CD4-positive, alpha-beta memory T cell (primary cell): ENCODE measurements around the gene SLC47A2. TPM values are rescaled to one million over a fixed set of nuclear protein-coding genes. Genes with fewer than 3 reads are reported as not detected.
A peak's percentile ranks its signal among the peaks of the same experiment; 100 is the strongest.

ENCODE experiments used
- CTCF ChIA-PET: fragments of 350-600 bp; sonication (Branson Sonifier 250); formaldehyde crosslinking; loops from one replicate; lab custom pipeline; 2021; ENCODE audit warnings: inconsistent platforms; ENCODE audit not compliant: partially characterized antibody; lab: Charles Lee
- POLR2A ChIA-PET: fragments of 350-600 bp; sonication (Branson Sonifier 250); formaldehyde crosslinking; loops from one replicate; lab custom pipeline; 2021; ENCODE audit not compliant: partially characterized antibody; lab: Charles Lee
- DNase-seq, 5 donors: peaks; one replicate each; pipeline versions ENCODE4 v3.0.0 to v3.0.0-alpha.2; 2020 to 2022; ENCODE audit warnings: mixed read lengths in 1 of 5
- H3K27ac ChIP-seq: one replicate; pipeline ENCODE4 v1.7.0; 2013; ENCODE audit warnings: low read depth, low read length
- H3K27me3 ChIP-seq: 2 replicates; pipeline ENCODE4 v1.7.0; 2013; ENCODE audit warnings: mild to moderate bottlenecking, low read length, moderate library complexity; ENCODE audit not compliant: insufficient read depth
- H3K36me3 ChIP-seq: 2 replicates; pipeline ENCODE4 v1.7.0; 2013; ENCODE audit warnings: mild to moderate bottlenecking, low read length, moderate library complexity; ENCODE audit not compliant: insufficient read depth
- H3K4me1 ChIP-seq: 2 replicates; pipeline ENCODE4 v1.7.0; 2013; ENCODE audit warnings: mild to moderate bottlenecking, low read length, moderate library complexity; ENCODE audit not compliant: insufficient read depth
- H3K4me3 ChIP-seq, 2 donors: one replicate each; pipeline ENCODE4 v1.7.0; 2013; ENCODE audit warnings: low read length in 2 of 2, mild to moderate bottlenecking in 1 of 2
- H3K9me3 ChIP-seq, 2 donors: one replicate each; pipeline ENCODE4 v1.7.0; 2013; ENCODE audit warnings: low read length in 2 of 2, control low read depth in 1 of 2; ENCODE audit not compliant: control insufficient read depth in 1 of 2
- H3K27ac Mint-ChIP-seq, 7 donors: one replicate each; pipeline ENCODE4 v1.8.0; 2020 to 2021; ENCODE audit warnings: mixed read lengths in 7 of 7, mild to moderate bottlenecking in 6 of 7, inconsistent platforms in 3 of 7, moderate library complexity in 3 of 7
- H3K27me3 Mint-ChIP-seq, 2 donors: one replicate each; pipeline ENCODE4 v1.8.0; 2020 to 2021; ENCODE audit warnings: mixed read lengths in 2 of 2
- H3K36me3 Mint-ChIP-seq, 2 donors: one replicate each; pipeline ENCODE4 v1.8.0; 2020 to 2021; ENCODE audit warnings: mixed read lengths in 2 of 2, inconsistent platforms in 1 of 2, mild to moderate bottlenecking in 1 of 2
- H3K4me1 Mint-ChIP-seq, 4 donors: one replicate each; pipeline ENCODE4 v1.8.0; 2020 to 2021; ENCODE audit warnings: mixed read lengths in 4 of 4, mild to moderate bottlenecking in 1 of 4
- H3K4me3 Mint-ChIP-seq, 8 donors: one replicate each; pipeline ENCODE4 v1.8.0; 2020 to 2021; ENCODE audit warnings: mixed read lengths in 8 of 8, mild to moderate bottlenecking in 7 of 8, moderate library complexity in 6 of 8, inconsistent platforms in 3 of 8
- H3K9me3 Mint-ChIP-seq, 8 donors: one replicate each; pipeline ENCODE4 v1.8.0; 2020 to 2021; ENCODE audit warnings: mixed read lengths in 8 of 8, mild to moderate bottlenecking in 5 of 8, inconsistent platforms in 3 of 8, moderate library complexity in 1 of 8
- intact Hi-C: fragments of 100-400 bp; cut with micrococcal nuclease; formaldehyde crosslinking; loops from one replicate; pipeline ENCODE4 v1.15.1; 2023
- polyA plus RNA-seq, 2 donors: library from polyadenylated mRNA; unstranded; fragments of 300-500 nt; fragmentation: Illumina TruSeq; gene quantifications; one replicate each; pipeline ENCODE4 v1.2.3, GENCODE V29; 2021
- total RNA-seq, 2 experiments: library from RNA; stranded (reverse); gene quantifications; one replicate each; pipeline ENCODE4 v1.2.3, GENCODE V29; 2021

SLC47A2 gene
- total and polyA plus RNA-seq, 4 experiments from 2014 or later, result not detected

DNA sequence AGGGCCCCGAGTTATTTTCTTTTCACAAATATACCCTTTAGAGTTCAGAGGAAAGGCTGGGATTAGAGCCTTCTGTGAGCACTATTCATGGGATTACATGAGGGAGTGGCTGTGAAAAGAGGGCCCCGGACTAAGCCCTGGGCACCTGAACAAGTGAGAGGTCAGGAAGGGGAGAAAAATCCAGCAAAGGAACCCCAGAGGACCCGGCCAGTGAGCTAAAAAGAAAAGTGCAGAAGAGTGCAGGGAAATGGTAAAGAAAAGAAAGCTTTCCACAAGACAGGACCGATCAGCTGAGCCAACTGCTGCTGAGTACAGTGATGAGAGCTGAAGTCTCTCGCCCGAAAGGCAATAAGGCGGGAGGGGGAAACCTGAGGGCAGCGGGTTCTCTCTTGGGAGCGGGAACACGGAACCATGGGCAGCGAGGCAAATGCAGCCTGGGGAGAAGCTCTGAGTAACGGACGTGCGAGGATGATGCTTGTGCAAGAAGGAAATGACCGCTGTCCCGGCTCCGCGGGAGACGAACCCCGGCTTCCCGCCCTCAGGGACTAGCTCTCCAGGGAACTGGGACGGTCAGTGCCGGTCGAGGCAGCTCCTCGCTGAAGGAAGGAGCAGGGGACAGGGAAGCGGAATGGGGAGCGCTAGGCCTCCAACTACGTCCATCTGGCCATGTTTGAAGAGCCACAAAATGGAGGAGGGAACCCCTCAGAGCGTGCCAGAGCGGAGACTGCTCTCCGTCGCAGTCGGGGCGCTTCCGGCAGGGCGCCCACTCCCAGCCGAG lies 68.5 kb downstream of the SLC47A2 start:
- peaks cover 26% of the 10 kb centered on the region for H3K4me1 ChIP-seq
- H3K4me1 Mint-ChIP-seq, result peaks cover 21 to 41% (median 32%) of the 10 kb centered on the region in 4 donors
- peaks cover 9 to 18% of the 10 kb centered on the region in 2 donors for H3K36me3 Mint-ChIP-seq
- DNase-seq, result peak in 2 of 5 donors; percentile 4 to 42
- ChIA-PET CTCF (interaction anchor here (0.7 to 4.3 kb wide), 17 partner anchors 8 to 285 kb away, joined by 3 to 32 read pairs (median 7); partner anchors contain the start of gene B9D1), POLR2A (interaction anchor here (1.0 to 3.0 kb wide), 15 partner anchors 13 to 1395 kb away, joined by 4 to 14 read pairs (median 4); partner anchors contain the start of genes AKAP10, MAPK7 and USP22)
- no peaks in the 10 kb centered on the region for H3K36me3 ChIP-seq
- no peaks in the 10 kb centered on the region for H3K9me3 Mint-ChIP-seq
- no peaks in the 10 kb centered on the region for H3K27me3 Mint-ChIP-seq
- H3K27ac ChIP-seq, result peak overlapping the region; percentile 54
- intact Hi-C loops, result loop anchor here (1.0 to 5.0 kb wide), 3 partner anchors 119 to 271 kb away; partner anchors contain the start of gene MAPK7
- H3K4me3 Mint-ChIP-seq, result peak overlapping the region; percentile 93 to 98 (median 94)
- H3K4me3 ChIP-seq, result peak overlapping the region; percentile 33 to 86
- H3K9me3 ChIP-seq, result no peaks in the 10 kb centered on the region
- H3K27me3 ChIP-seq, result no peaks in the 10 kb centered on the region
- H3K27ac Mint-ChIP-seq, result peak overlapping the region; percentile 83 to 97 (median 94)

- H3K27me3 ChIP-seq, result no peaks in the 10 kb centered on the region
- no peak for DNase-seq
- peak overlapping the region; percentile 93 to 98 (median 94) for H3K4me3 Mint-ChIP-seq
- peaks cover 26% of the 10 kb centered on the region for H3K4me1 ChIP-seq
- H3K9me3 Mint-ChIP-seq, result no peaks in the 10 kb centered on the region
- no peaks in the 10 kb centered on the region for H3K9me3 ChIP-seq
- H3K27me3 Mint-ChIP-seq, result peaks cover 2 to 3% of the 10 kb centered on the region in 2 donors
- no peaks in the 10 kb centered on the region for H3K36me3 ChIP-seq
- no peak overlapping the region for H3K4me3 ChIP-seq
- ChIA-PET CTCF (interaction anchor here (0.7 to 4.3 kb wide), 17 partner anchors 8 to 284 kb away, joined by 3 to 32 read pairs (median 7); partner anchors contain the start of gene B9D1), POLR2A (interaction anchor here (1.0 to 3.0 kb wide), 8 partner anchors 24 to 134 kb away, joined by 4 to 14 read pairs (median 4); no protein-coding TSS in a partner anchor)
- peak overlapping the region in 6 of 7 donors; percentile 79 to 97 (median 94) for H3K27ac Mint-ChIP-seq
- H3K4me1 Mint-ChIP-seq, result peaks cover 21 to 41% (median 32%) of the 10 kb centered on the region in 4 donors
- intact Hi-C loops, result loop anchor here (1.0 to 5.0 kb wide), 3 partner anchors 120 to 270 kb away; partner anchors contain the start of gene MAPK7
- H3K27ac ChIP-seq, result no peak overlapping the region
- peaks cover 2 to 11% of the 10 kb centered on the region in 2 donors for H3K36me3 Mint-ChIP-seq
These were observed 69.3 kb downstream of the SLC47A2 start for GRCh38 chr17:19646788-19647696.

- ChIA-PET CTCF (interaction anchor here (1.1 to 4.3 kb wide), 11 partner anchors 8 to 133 kb away, joined by 3 to 32 read pairs (median 13); no protein-coding TSS in a partner anchor), POLR2A (no interaction called here)
- Mint-ChIP-seq H3K4me1 (peaks cover 18 to 37% (median 28%) of the 10 kb centered on the region in 4 donors), H3K27me3 (peaks cover 2 to 3% of the 10 kb centered on the region in 2 donors), H3K9me3 (no peaks in the 10 kb centered on the region), H3K27ac (peak overlapping the region in 4 of 7 donors; percentile 58 to 83 (median 68)), H3K4me3 (peak overlapping the region in 6 of 8 donors; percentile 12 to 64 (median 28)), H3K36me3 (peaks cover 0 to 10% of the 10 kb centered on the region in 2 donors)
- Histone ChIP-seq H3K27me3 (no peaks in the 10 kb centered on the region), H3K27ac (no peak overlapping the region), H3K36me3 (no peaks in the 10 kb centered on the region), H3K9me3 (no peaks in the 10 kb centered on the region), H3K4me1 (peaks cover 22% of the 10 kb centered on the region), H3K4me3 (no peak overlapping the region)
- intact Hi-C loops, result loop anchor here (1.0 to 5.0 kb wide), 3 partner anchors 122 to 268 kb away; partner anchors contain the start of gene MAPK7
- peak; percentile 35 to 45 (median 43) for DNase-seq
These were observed 70.6 kb downstream of the SLC47A2 start for GRCh38 chr17:19645734-19646201.

GRCh38 chr17:19644493-19645210 lies 71.7 kb downstream of the SLC47A2 start:
- H3K9me3 ChIP-seq, result no peaks in the 10 kb centered on the region
- peaks cover 0 to 10% of the 10 kb centered on the region in 2 donors for H3K36me3 Mint-ChIP-seq
- H3K4me3 ChIP-seq, result no peak overlapping the region
- H3K4me1 Mint-ChIP-seq, result peaks cover 15 to 33% (median 21%) of the 10 kb centered on the region in 4 donors
- H3K4me3 Mint-ChIP-seq, result no peak overlapping the region
- DNase-seq, result no peak
- H3K27ac Mint-ChIP-seq, result no peak overlapping the region
- no peaks in the 10 kb centered on the region for H3K36me3 ChIP-seq
- peaks cover 2 to 3% of the 10 kb centered on the region in 2 donors for H3K27me3 Mint-ChIP-seq
- H3K9me3 Mint-ChIP-seq, result no peaks in the 10 kb centered on the region
- H3K4me1 ChIP-seq, result peaks cover 12% of the 10 kb centered on the region
- no peak overlapping the region for H3K27ac ChIP-seq
- H3K27me3 ChIP-seq, result no peaks in the 10 kb centered on the region
- intact Hi-C loops, result loop anchor here (5.0 kb wide), 2 partner anchors 123 to 267 kb away; partner anchors contain the start of gene MAPK7
- ChIA-PET POLR2A (no interaction called here), CTCF (interaction anchor here (1.0 to 1.7 kb wide), 7 partner anchors 9 to 132 kb away, joined by 3 to 5 read pairs (median 4); no protein-coding TSS in a partner anchor)

DNA sequence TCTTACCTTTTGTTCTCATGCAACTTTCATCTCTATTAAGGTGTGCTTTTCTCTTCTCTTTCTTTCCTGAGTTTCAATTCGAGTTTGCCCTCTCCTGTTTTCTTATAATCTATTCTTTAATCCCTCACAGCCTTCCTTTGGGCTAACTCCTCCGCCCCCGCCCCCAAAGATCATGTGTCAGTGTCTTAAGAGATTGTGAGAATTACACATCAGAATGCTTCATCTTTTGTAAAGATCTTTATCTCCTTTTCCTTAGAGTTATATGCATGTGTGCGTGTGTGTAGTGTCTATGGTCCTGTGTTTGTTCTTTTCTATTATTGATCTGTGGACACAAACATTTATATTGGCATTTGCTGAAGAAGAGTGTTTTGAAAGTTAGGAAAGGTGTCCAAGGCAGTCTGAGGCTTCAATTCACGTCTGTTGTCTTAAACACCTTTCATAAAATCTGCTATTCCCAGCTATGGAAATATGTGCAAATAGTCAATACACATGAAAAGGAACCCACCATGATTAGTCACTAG lies 74.0 kb downstream of the SLC47A2 start:
- no peaks in the 10 kb centered on the region for H3K36me3 Mint-ChIP-seq
- intact Hi-C loops, result no loop called here
- Histone ChIP-seq H3K4me1 (no peaks in the 10 kb centered on the region), H3K36me3 (no peaks in the 10 kb centered on the region), H3K4me3 (no peak overlapping the region), H3K27me3 (no peaks in the 10 kb centered on the region), H3K27ac (no peak overlapping the region), H3K9me3 (no peaks in the 10 kb centered on the region)
- peaks cover 3 to 4% of the 10 kb centered on the region in 2 donors for H3K27me3 Mint-ChIP-seq
- DNase-seq, result no peak
- no peak overlapping the region for H3K4me3 Mint-ChIP-seq
- peaks cover 4 to 14% (median 9%) of the 10 kb centered on the region in 4 donors for H3K4me1 Mint-ChIP-seq
- ChIA-PET CTCF (interaction anchor here (0.8 to 1.2 kb wide), 2 partner anchors 120 to 124 kb away, joined by 3 to 5 read pairs; no protein-coding TSS in a partner anchor), POLR2A (no interaction called here)
- peaks cover 0 to 8% (median 0%) of the 10 kb centered on the region in 8 donors for H3K9me3 Mint-ChIP-seq
- peak overlapping the region in 1 of 7 donors; percentile 12 for H3K27ac Mint-ChIP-seq
